Fibroblast of lung (primary cell): ENCODE data around the gene ROBO1. TPM values are rescaled to one million over a fixed set of nuclear protein-coding genes. Genes with fewer than 3 reads are reported as not detected.

Source experiments
- DNase-seq, 2 donors: peaks; one replicate each; pipeline versions ENCODE4 v3.0.0 to v3.0.0-alpha.2; 2010; ENCODE audit warnings: low read depth in 2 of 2
- H2AFZ ChIP-seq: 2 replicates; pipeline ENCODE4 v1.5.1; 2012; ENCODE audit warnings: low read length, control low read depth, inconsistent platforms
- H3K27ac ChIP-seq: 2 replicates; pipeline ENCODE4 v1.5.1; 2011; ENCODE audit warnings: low read length, control low read depth; ENCODE audit not compliant: insufficient read depth
- H3K27me3 ChIP-seq: 2 replicates; pipeline ENCODE4 v1.5.1; 2011; ENCODE audit warnings: mild to moderate bottlenecking, low read length; ENCODE audit not compliant: control insufficient read depth, insufficient read depth
- H3K36me3 ChIP-seq: 2 replicates; pipeline ENCODE4 v1.5.1; 2011; ENCODE audit warnings: low read length; ENCODE audit not compliant: control insufficient read depth, insufficient read depth
- H3K4me1 ChIP-seq: 2 replicates; pipeline ENCODE4 v1.5.1; 2011; ENCODE audit warnings: low read length; ENCODE audit not compliant: control insufficient read depth, insufficient read depth; ENCODE audit errors: extremely low read depth
- H3K4me2 ChIP-seq: 2 replicates; pipeline ENCODE4 v1.5.1; 2011; ENCODE audit warnings: low read length, control low read depth; ENCODE audit not compliant: insufficient read depth; ENCODE audit errors: extremely low read depth
- H3K4me3 ChIP-seq, 4 experiments: fragments of 200-600 bp in 1 of 4; sonication (generic) in 1 of 4; replicated peaks in 1 of 4; 2 replicates each; pipeline ENCODE4 v1.5.1; 2011 to 2016; ENCODE audit warnings: low read length in 4 of 4, low read depth in 3 of 4, mild to moderate bottlenecking in 3 of 4, control low read depth in 2 of 4, inconsistent platforms in 1 of 4, mixed read lengths in 1 of 4; ENCODE audit not compliant: insufficient read depth in 1 of 4; ENCODE audit errors: control extremely low read depth in 1 of 4
- H3K79me2 ChIP-seq: 2 replicates; pipeline ENCODE4 v1.5.1; 2012; ENCODE audit warnings: mild to moderate bottlenecking, low read length, inconsistent platforms; ENCODE audit not compliant: control insufficient read depth, insufficient read depth
- H3K9ac ChIP-seq: 2 replicates; pipeline ENCODE4 v1.5.1; 2011; ENCODE audit warnings: mild to moderate bottlenecking, low read length, control low read depth; ENCODE audit not compliant: insufficient read depth
- H3K9me3 ChIP-seq: 2 replicates; pipeline ENCODE4 v1.5.1; 2012; ENCODE audit warnings: low read depth, low read length; ENCODE audit not compliant: control insufficient read depth, insufficient read depth
- H4K20me1 ChIP-seq: 2 replicates; pipeline ENCODE4 v1.5.1; 2011; ENCODE audit warnings: low read length; ENCODE audit not compliant: control insufficient read depth, insufficient read depth; ENCODE audit errors: extremely low read depth
- EZH2 ChIP-seq: IDR thresholded peaks from 2 replicates; pipeline ENCODE4 v1.5.1; 2012; ENCODE audit warnings: low read length, control low read depth, mild to moderate bottlenecking; ENCODE audit errors: missing control alignments
- polyA plus RNA-seq, 2 donors: library from polyadenylated mRNA; depleted of rRNA in 1 of 2; stranded (reverse) in 1 of 2; unstranded in 1 of 2; fragments of >200 nt; gene quantifications; 2 replicates each; pipeline ENCODE4 v1.2.1, GENCODE V29; 2011 to 2012; ENCODE audit warnings: missing spikeins in 1 of 2
- total RNA-seq: library from RNA; depleted of rRNA; stranded (reverse); fragments of >200 nt; gene quantifications from 2 replicates; pipeline ENCODE4 v1.2.1, GENCODE V29; 2014
- TF ChIP-seq, protein P1 (sequence below), 2 donors: IDR thresholded peaks in 1 of 2; conservative IDR thresholded peaks in 1 of 2; 1 replicate in 1 of 2; 2 replicates in 1 of 2; pipeline ENCODE4 v1.5.1; 2011 to 2012; ENCODE audit warnings: low read length in 2 of 2, control low read depth in 1 of 2, inconsistent platforms in 1 of 2, low read depth in 1 of 2, mild to moderate bottlenecking in 1 of 2

ROBO1 gene
- total and polyA plus RNA-seq, 2 donors (not counting 1 experiment from before 2014, with no cell fraction given), result 53.8 to 104 TPM

DNA sequence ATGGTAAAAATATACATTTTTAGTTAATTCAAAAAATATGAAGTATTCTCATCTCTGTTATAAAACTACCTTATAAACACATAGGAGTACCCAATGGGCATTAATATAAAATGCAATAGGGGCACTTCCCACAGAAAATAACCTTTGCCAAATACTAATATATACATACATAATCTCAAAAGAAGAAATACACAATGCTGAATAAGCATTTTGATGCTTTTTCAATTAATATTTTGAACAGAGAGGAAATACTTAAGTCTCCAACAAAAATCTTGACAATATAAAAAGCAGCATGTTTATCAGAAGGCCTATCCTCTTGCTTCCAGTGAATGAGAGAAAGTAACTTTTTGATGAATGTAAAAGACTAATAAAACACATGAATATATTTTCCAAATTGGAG lies 110.7 kb downstream of the ROBO1 start:
- Histone ChIP-seq H3K4me2 (no peak overlapping the region), H3K9ac (no peak overlapping the region), H3K4me3 (no peak overlapping the region), H2AFZ (no peak overlapping the region), H3K36me3 (no peaks in the 10 kb centered on the region), H3K4me1 (no peaks in the 10 kb centered on the region), H4K20me1 (no peaks in the 10 kb centered on the region), H3K27ac (no peak overlapping the region), H3K27me3 (no peaks in the 10 kb centered on the region), H3K9me3 (no peaks in the 10 kb centered on the region), H3K79me2 (no peaks in the 10 kb centered on the region)
- DNase-seq, result no peak
- no peak for TF ChIP-seq EZH2
- TF ChIP-seq, protein P1, sequence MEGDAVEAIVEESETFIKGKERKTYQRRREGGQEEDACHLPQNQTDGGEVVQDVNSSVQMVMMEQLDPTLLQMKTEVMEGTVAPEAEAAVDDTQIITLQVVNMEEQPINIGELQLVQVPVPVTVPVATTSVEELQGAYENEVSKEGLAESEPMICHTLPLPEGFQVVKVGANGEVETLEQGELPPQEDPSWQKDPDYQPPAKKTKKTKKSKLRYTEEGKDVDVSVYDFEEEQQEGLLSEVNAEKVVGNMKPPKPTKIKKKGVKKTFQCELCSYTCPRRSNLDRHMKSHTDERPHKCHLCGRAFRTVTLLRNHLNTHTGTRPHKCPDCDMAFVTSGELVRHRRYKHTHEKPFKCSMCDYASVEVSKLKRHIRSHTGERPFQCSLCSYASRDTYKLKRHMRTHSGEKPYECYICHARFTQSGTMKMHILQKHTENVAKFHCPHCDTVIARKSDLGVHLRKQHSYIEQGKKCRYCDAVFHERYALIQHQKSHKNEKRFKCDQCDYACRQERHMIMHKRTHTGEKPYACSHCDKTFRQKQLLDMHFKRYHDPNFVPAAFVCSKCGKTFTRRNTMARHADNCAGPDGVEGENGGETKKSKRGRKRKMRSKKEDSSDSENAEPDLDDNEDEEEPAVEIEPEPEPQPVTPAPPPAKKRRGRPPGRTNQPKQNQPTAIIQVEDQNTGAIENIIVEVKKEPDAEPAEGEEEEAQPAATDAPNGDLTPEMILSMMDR (conservative IDR thresholded peaks at IDR 0.05 in 1 of 2, IDR thresholded peaks at IDR 0.05 in 1 of 2; ENCODE audit: low read depth in 1 of 2, low read length in 2 of 2), result no peak

DNA sequence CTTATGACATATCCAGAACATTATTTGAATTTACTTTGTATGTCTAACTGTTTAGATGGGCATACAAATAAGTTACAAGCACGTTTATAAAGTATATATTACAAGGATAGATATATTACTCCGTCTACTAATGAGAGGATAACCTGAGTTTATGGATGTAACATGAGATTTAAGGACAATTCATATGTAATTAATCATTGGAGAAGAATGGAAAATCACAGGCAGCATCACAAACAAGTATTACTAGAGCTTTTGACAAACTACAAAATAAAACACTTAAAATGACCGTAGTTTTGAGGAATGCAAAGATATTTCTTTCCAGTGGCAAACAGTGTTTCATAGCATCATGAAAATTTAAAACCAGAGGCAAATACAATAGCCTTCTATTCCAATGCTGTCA lies 113.8 kb downstream of the ROBO1 start:
- TF ChIP-seq, protein P1 (conservative IDR thresholded peaks at IDR 0.05 in 1 of 2, IDR thresholded peaks at IDR 0.05 in 1 of 2; ENCODE audit: low read depth in 1 of 2, low read length in 2 of 2), result no peak
- TF ChIP-seq EZH2, result no peak

DNA sequence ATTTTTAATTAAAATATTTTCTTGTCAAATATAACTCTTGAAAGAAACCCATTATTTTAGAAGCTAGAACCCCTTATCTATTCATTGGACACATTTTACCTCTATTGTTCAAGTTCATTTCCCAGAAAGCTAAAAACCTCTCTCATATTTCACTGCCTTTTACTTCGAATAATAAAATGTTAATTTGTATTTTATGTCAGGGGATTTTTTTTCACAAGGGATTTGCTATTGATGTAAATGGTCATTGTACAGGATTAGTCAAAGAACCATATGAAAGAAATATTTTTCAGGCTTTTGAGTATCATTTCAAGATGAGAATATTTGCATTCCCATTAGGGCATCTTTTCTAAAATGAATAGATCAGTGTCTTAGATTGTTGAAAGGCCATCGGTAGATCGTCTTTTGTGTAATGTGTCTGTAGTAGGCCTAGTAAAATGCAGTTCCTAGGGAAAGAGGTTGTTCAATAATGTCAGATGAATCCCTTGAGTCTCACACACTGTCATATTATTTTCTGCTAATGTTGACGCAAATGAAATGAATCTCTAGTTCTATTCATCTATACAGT lies 114.5 kb downstream of the ROBO1 start:
- DNase-seq, result no peak
- H3K27me3 ChIP-seq, result no peaks in the 10 kb centered on the region
- H3K9ac ChIP-seq, result no peak overlapping the region
- H3K9me3 ChIP-seq, result no peaks in the 10 kb centered on the region
- H4K20me1 ChIP-seq, result no peaks in the 10 kb centered on the region
- no peak overlapping the region for H2AFZ ChIP-seq
- H3K4me3 ChIP-seq, result no peak overlapping the region
- H3K4me2 ChIP-seq, result no peak overlapping the region
- no peaks in the 10 kb centered on the region for H3K4me1 ChIP-seq
- H3K36me3 ChIP-seq, result no peaks in the 10 kb centered on the region
- no peak overlapping the region for H3K27ac ChIP-seq
- H3K79me2 ChIP-seq, result no peaks in the 10 kb centered on the region
- TF ChIP-seq, protein P1 (conservative IDR thresholded peaks at IDR 0.05 in 1 of 2, IDR thresholded peaks at IDR 0.05 in 1 of 2; ENCODE audit: low read depth in 1 of 2, low read length in 2 of 2), result no peak
- no peak for TF ChIP-seq EZH2

More for the DNA sequence above, 113.8 kb downstream of the ROBO1 start:
- Histone ChIP-seq H3K9ac (no peak overlapping the region), H3K27me3 (no peaks in the 10 kb centered on the region), H3K36me3 (no peaks in the 10 kb centered on the region), H3K9me3 (no peaks in the 10 kb centered on the region), H3K4me1 (no peaks in the 10 kb centered on the region), H3K79me2 (no peaks in the 10 kb centered on the region), H3K27ac (no peak overlapping the region), H3K4me3 (no peak overlapping the region), H4K20me1 (no peaks in the 10 kb centered on the region), H2AFZ (no peak overlapping the region), H3K4me2 (no peak overlapping the region)
- DNase-seq, result no peak
